HG02852 (cell line): ENCODE measurements around the gene ARHGEF9.
A peak's percentile ranks its signal among the peaks of the same experiment; 100 is the strongest.

Source experiments
- ATAC-seq: cut with Tn5 transposase; IDR thresholded peaks from one replicate; pipeline ENCODE4 v1.9.1; 2021; ENCODE audit warnings: mild to moderate bottlenecking, moderate library complexity; ENCODE audit not compliant: unreplicated experiment

Gene ARHGEF9

GRCh38 chrX:63746715-63747114 lies 38.3 kb downstream of the ARHGEF9 start:
- ATAC-seq, result no peak

- ATAC-seq, result peak; percentile 77
These were observed 38.7 kb downstream of the ARHGEF9 start for GRCh38 chrX:63746278-63746677.

- ATAC-seq, result no peak
These were observed 40.1 kb downstream of the ARHGEF9 start for GRCh38 chrX:63744850-63745394.

- ATAC-seq, result no peak
These were observed 41.4 kb downstream of the ARHGEF9 start for GRCh38 chrX:63743596-63743995.

DNA sequence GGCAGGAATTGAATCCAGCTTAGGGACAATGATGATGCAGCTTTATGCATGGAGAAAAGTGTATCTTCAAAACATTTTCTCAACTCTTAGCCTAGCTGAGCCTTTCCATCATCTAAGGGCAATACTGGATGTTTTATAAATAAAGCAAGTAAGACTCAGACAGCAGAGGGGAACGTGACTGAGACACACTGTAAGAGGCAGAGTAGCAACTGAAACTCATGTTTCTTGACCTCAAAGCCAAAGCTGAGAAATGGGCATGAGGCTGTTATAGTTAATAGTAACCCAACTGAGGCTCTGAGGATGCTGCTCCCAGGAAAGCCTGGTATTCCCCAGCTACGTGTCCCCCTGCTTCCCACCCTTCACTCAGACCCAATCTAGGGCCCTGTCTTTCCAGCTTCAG lies 44.6 kb downstream of the ARHGEF9 start:
- ATAC-seq, result peak; percentile 57

DNA sequence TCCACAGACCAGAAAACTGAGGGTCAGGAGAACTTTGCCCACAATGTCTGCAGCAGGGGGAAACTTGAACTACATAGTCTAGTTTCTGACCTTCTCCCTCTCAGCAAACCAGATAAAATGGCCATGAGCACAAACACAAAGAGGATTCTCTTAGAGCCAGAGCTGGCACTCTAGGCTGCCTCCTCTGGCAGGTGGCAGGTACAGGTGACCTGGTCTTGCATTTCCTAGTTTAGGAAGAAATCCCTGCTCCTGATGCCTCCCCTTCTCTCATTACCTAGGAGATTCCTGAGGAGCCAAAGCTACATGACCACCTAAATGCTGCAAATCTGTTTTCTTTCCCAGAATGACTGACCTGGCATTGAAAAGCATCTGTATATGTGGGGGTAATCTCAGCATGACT lies 45.1 kb downstream of the ARHGEF9 start:
- no peak for ATAC-seq

DNA sequence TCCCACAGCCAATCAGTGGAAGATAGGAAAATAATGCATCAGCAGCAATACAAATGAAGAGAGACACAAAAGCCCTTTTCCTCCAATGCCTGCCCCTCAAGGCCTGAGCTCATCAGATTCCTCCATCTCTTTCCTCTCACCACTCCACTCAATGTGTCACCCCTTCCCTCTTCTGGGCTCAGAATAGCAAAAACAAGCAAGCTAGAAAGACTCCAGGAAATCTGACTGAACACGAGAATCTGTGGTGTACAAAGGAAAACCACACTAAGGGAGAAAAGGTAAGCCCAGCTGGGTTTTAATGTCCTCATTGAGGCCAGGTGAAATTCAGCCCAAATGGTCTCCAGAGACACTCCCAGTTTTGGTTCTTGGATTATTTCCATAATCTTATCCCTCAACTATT lies 46.3 kb downstream of the ARHGEF9 start:
- peak; percentile 58 for ATAC-seq

- ATAC-seq, result no peak
These were observed 47.7 kb downstream of the ARHGEF9 start for GRCh38 chrX:63737131-63737921.

GRCh38 chrX:63735882-63736281 lies 49.1 kb downstream of the ARHGEF9 start:
- ATAC-seq, result no peak

GRCh38 chrX:63720293-63720692 lies 64.7 kb downstream of the ARHGEF9 start:
- ATAC-seq, result no peak

GRCh38 chrX:63719633-63720032 lies 65.4 kb downstream of the ARHGEF9 start:
- no peak for ATAC-seq

GRCh38 chrX:63718010-63718694 lies 66.9 kb downstream of the ARHGEF9 start:
- peak; percentile 82 for ATAC-seq

GRCh38 chrX:63713526-63713925 lies 71.5 kb downstream of the ARHGEF9 start:
- ATAC-seq, result no peak

- ATAC-seq, result no peak
These were observed 76.2 kb downstream of the ARHGEF9 start for GRCh38 chrX:63708801-63709200.

DNA sequence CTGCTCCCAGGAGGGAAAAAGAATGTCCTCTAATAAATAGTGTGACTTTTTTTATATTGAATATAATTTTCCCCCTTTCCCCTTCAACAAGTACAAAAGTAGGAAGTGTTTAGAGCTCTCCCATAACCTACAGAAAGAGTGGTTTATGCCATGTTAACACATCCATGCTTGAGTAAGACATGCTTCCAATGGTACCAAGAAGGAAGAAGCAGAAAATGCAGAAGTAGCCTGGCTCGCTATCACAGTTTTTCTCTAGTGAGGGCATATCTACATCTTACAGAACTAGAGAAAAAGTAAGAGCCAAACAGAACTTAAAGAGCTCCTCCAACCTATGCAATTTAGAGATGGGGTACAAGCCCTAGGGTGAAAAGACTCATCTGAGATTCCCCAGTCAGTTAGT lies 82.5 kb downstream of the ARHGEF9 start:
- ATAC-seq, result no peak

GRCh38 chrX:63686878-63687714 lies 97.9 kb downstream of the ARHGEF9 start:
- ATAC-seq, result peak; percentile 80

- no peak for ATAC-seq
These were observed 104.6 kb downstream of the ARHGEF9 start for GRCh38 chrX:63680423-63680822.

- no peak for ATAC-seq
These were observed 105.6 kb downstream of the ARHGEF9 start for GRCh38 chrX:63679432-63679831.

DNA sequence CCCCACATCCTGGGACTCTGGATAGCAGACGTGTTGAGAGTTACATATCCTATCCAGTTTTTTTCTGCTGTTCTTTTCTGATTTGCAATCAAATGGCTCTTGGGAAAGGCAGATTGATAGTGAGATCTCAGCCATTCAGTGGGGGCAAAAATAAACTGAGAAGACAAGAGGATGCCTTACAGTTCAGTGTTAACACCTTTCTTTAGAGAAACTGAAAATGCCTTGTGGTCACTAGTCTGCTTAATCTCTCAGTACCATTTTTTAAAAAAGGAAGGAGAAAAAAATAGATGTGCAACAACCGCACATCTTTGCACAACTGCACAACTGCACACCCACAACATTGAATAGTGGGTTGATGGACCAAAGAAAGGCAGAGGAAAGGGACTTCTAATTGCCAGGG lies 109.3 kb downstream of the ARHGEF9 start:
- ATAC-seq, result no peak

DNA sequence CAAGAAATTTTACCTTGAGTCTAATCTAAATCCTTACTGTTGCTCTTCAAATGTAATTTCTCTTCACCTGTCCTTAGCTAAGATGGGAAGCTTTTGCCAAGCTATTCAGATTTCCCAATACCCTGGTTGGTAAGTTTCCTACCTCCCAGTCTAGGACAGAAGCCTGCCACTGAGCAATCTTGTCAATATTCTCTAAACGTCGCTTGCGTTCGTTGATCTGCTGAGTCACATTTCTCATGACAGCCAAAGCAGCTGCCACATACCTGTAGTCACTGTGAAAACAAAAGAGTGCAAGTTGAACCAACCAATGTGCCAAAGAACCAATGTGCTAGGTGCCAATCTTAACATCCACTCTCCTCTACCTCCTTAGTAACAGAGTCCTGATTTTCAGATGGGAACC lies 111.1 kb downstream of the ARHGEF9 start:
- no peak for ATAC-seq

GRCh38 chrX:63664741-63665140 lies 120.3 kb downstream of the ARHGEF9 start:
- no peak for ATAC-seq
